K562 (cell line): ENCODE data around the gene ABI3BP. TPM values are rescaled to one million over a fixed set of nuclear protein-coding genes. Genes with fewer than 3 reads are reported as not detected.

Experiments used
- ATAC-seq: fragments of 200-7000 bp; cut with Tn5 transposase; 3 replicates; pipeline ENCODE4 v1.9.1; 2020; ENCODE audit warnings: moderate library complexity
- BruUV-seq: library from RNA; stranded (reverse); fragments of 400-500 nt; replicated peaks from 2 replicates; lab custom pipeline; 2021; lab: Mats Ljungman, UMichigan
- CTCF ChIA-PET: fragments of 300-600 bp; formaldehyde crosslinking; extraction: SDS; loops from one replicate; lab custom pipeline; 2021; ENCODE audit warnings: low intra/inter-chr PET ratio; lab: Yijun Ruan, JAX
- POLR2A ChIA-PET: fragments of 300-600, 350-650 bp; sonication (Branson Sonifier 250); formaldehyde crosslinking; extraction: SDS; loops from one replicate; lab custom pipeline; 2021; ENCODE audit warnings: antibody characterized with exemption, inconsistent platforms; lab: Yijun Ruan, JAX
- DNase-seq, 4 experiments: peaks; one replicate each; pipeline versions ENCODE4 v3.0.0 to v3.0.0-alpha.2; 2011 to 2018; ENCODE audit warnings: low spot score in 3 of 4, mixed read lengths in 3 of 4; ENCODE audit errors: extremely low read depth in 1 of 4
- FAIRE-seq: peaks from 2 replicates; lab custom pipeline; 2011; peaks lifted over from hg19 to GRCh38; lab: Jason Lieb, UNC
- H2AFZ ChIP-seq: 2 replicates; pipeline ENCODE4 v1.6.0; 2011; ENCODE audit warnings: low read depth, low read length, control low read depth, inconsistent platforms
- H3K27ac ChIP-seq: fragments of 200-600 bp; 3 replicates; pipeline ENCODE4 v1.8.0; 2011; ENCODE audit warnings: low read depth, mild to moderate bottlenecking, control low read depth, inconsistent platforms, low read length, moderate library complexity, mixed read lengths; ENCODE audit errors: extremely low read depth
- H3K27me3 ChIP-seq, 2 experiments: fragments of 300-600 bp in 1 of 2; 2 replicates in 1 of 2; 3 replicates in 1 of 2; pipeline versions ENCODE4 v1.6.0 to v1.8.0; 2011; ENCODE audit warnings: inconsistent platforms in 2 of 2, low read length in 2 of 2, mild to moderate bottlenecking in 1 of 2, mixed read lengths in 1 of 2, moderate library complexity in 1 of 2; ENCODE audit not compliant: control insufficient read depth in 2 of 2, insufficient read depth in 2 of 2
- H3K36me3 ChIP-seq: fragments of 300-600 bp; 3 replicates; pipeline ENCODE4 v1.8.0; 2011; ENCODE audit warnings: mild to moderate bottlenecking, low read length, inconsistent platforms; ENCODE audit not compliant: control insufficient read depth, insufficient read depth
- H3K4me1 ChIP-seq, 2 experiments: fragments of 200-600 bp in 1 of 2; replicated peaks in 1 of 2; 2 replicates in 1 of 2; 3 replicates in 1 of 2; pipeline versions ENCODE4 v1.5.1 to v1.8.0; 2011; ENCODE audit warnings: inconsistent platforms in 2 of 2, low read length in 2 of 2, mild to moderate bottlenecking in 1 of 2, mixed read lengths in 1 of 2, moderate library complexity in 1 of 2; ENCODE audit not compliant: control insufficient read depth in 2 of 2, insufficient read depth in 2 of 2
- H3K4me2 ChIP-seq: 2 replicates; pipeline ENCODE4 v1.6.1; 2011; ENCODE audit warnings: low read length, control low read depth, inconsistent platforms, mixed read lengths; ENCODE audit not compliant: insufficient read depth
- H3K4me3 ChIP-seq: fragments of 200-600 bp; sonication (generic), shearing (Covaris generic); 2 replicates; pipeline ENCODE4 v1.5.1; 2016; ENCODE audit warnings: control low read depth, inconsistent platforms
- H3K79me2 ChIP-seq: fragments of 200-600 bp; 3 replicates; pipeline ENCODE4 v1.8.0; 2011; ENCODE audit warnings: low read length, inconsistent platforms; ENCODE audit not compliant: control insufficient read depth, insufficient read depth
- H3K9ac ChIP-seq, 2 experiments: 2 replicates each; pipeline versions ENCODE4 v1.6.0 to v1.6.1; 2011; ENCODE audit warnings: low read depth in 2 of 2, low read length in 2 of 2, control low read depth in 1 of 2, inconsistent platforms in 1 of 2, mild to moderate bottlenecking in 1 of 2, mixed read lengths in 1 of 2; ENCODE audit not compliant: insufficient read depth in 1 of 2
- H3K9me1 ChIP-seq: one replicate; pipeline ENCODE4 v1.6.0; 2011; ENCODE audit warnings: inconsistent platforms, mild to moderate bottlenecking, low read length, moderate library complexity; ENCODE audit not compliant: control insufficient read depth, insufficient read depth
- H3K9me3 ChIP-seq: replicated peaks from 2 replicates; pipeline ENCODE4 v1.5.1; 2011; ENCODE audit warnings: low read depth, low read length, inconsistent platforms; ENCODE audit not compliant: control insufficient read depth, insufficient read depth
- H4K20me1 ChIP-seq: replicated peaks from 2 replicates; pipeline ENCODE4 v1.6.1; 2011; ENCODE audit warnings: low read length, inconsistent platforms, mixed read lengths; ENCODE audit not compliant: control insufficient read depth, insufficient read depth
- BRF1 ChIP-seq: IDR thresholded peaks from 3 replicates; pipeline ENCODE4 v1.6.1; 2011; ENCODE audit warnings: borderline replicate concordance, mild to moderate bottlenecking; ENCODE audit not compliant: insufficient read length; ENCODE audit errors: extremely low read depth
- DPF2 ChIP-seq: fragments of 450-650 bp; IDR thresholded peaks from 2 replicates; pipeline ENCODE4 v1.6.1; 2016
- FOXK2 ChIP-seq, 2 experiments: fragments of 450-650 bp; IDR thresholded peaks in 1 of 2; conservative IDR thresholded peaks in 1 of 2; 2 replicates each; pipeline ENCODE4 v1.6.1; 2016; ENCODE audit warnings: low read depth in 2 of 2, mild to moderate bottlenecking in 1 of 2
- MAFK ChIP-seq: IDR thresholded peaks from 2 replicates; pipeline ENCODE4 v1.6.1; 2011; ENCODE audit warnings: low read length, improper control_type of control experiment
- NFIX ChIP-seq: fragments of 250-450 bp; sonication (Bioruptor Pico); IDR thresholded peaks from 2 replicates; pipeline ENCODE4 v1.4.0; 2020; ENCODE audit warnings: low read depth, mild to moderate bottlenecking, moderate library complexity
- PHB ChIP-seq: fragments of 250-450 bp; sonication (Bioruptor Pico); IDR thresholded peaks from 2 replicates; pipeline ENCODE4 v1.5.0; 2021
- RBM15 ChIP-seq: fragments of 200-400 bp; formaldehyde crosslinking; IDR thresholded peaks from 2 replicates; pipeline ENCODE4 v1.6.1; 2018; ENCODE audit warnings: mild to moderate bottlenecking, low read length, moderate library complexity; ENCODE audit not compliant: insufficient read depth
- SETDB1 ChIP-seq: IDR thresholded peaks from one replicate; pipeline ENCODE4 v1.6.1; 2012; ENCODE audit warnings: low read length, control low read depth, inconsistent platforms
- SRF ChIP-seq, 2 experiments: fragments of 250-450, 450-650 bp in 1 of 2; sonication (Bioruptor Pico) in 1 of 2; sonication (generic) in 1 of 2; formaldehyde crosslinking; IDR thresholded peaks; 2 replicates each; pipeline versions ENCODE4 v1.5.0 to v1.5.1; 2020 to 2022; ENCODE audit warnings: mild to moderate bottlenecking in 1 of 2, missing genetic modification reagents in 1 of 2
- ZSCAN32 ChIP-seq: fragments of 450-650 bp; formaldehyde crosslinking; IDR thresholded peaks from 2 replicates; pipeline ENCODE4 v1.4.0; 2020; ENCODE audit warnings: mild to moderate bottlenecking, moderate library complexity
- WGBS: fragments of 100-300 bp; shearing (Covaris generic); methylation state at CpG from one replicate; pipeline ENCODE4 v1.1.6; 2016; ENCODE audit warnings: low coverage, mixed read lengths; ENCODE audit not compliant: insufficient coverage; ENCODE audit errors: missing lambda C conversion rate; 5-methylcytosine and 5-hydroxymethylcytosine counted together
- in situ Hi-C: fragments of 300-500 bp; cut with MboI; formaldehyde crosslinking; loops from 4 replicates; pipeline ENCODE4 v1.15.0; 2018; ENCODE audit warnings: inconsistent platforms, mixed read lengths
- intact Hi-C: fragments of 100-400 bp; cut with micrococcal nuclease; formaldehyde crosslinking; loops from 2 replicates; pipeline ENCODE4 v1.14.2; 2022
- polyA plus RNA-seq, 8 experiments: library from polyadenylated mRNA; depleted of rRNA in 4 of 8; stranded (reverse) in 5 of 8; unstranded in 3 of 8; fragments of >200 nt; fragmentation: Nextera tagmentation in 2 of 8; fragmentation: Illumina TruSeq in 1 of 8; extraction: Ambion mirVana in 2 of 8; extraction: Trizol in 1 of 8; gene quantifications; 2 replicates each; pipeline versions ENCODE4 v1.2.1 to v1.2.3, GENCODE V29; 2011 to 2014; ENCODE audit warnings: inconsistent platforms in 1 of 8, missing spikeins in 1 of 8
- total RNA-seq, 7 experiments: library from RNA; depleted of rRNA in 6 of 7; stranded (reverse); fragments of >200 nt in 6 of 7; fragmentation: Illumina TruSeq in 2 of 7; extraction: Trizol in 2 of 7; gene quantifications; 2 replicates each; pipeline versions ENCODE4 v1.2.1 to v1.2.3, GENCODE V29; 2011 to 2021; ENCODE audit warnings: low replicate concordance in 1 of 7
- TF ChIP-seq, protein P1 (sequence below): sonication (generic); formaldehyde crosslinking; IDR thresholded peaks from 2 replicates; pipeline ENCODE4 v1.8.0; 2022; ENCODE audit warnings: missing genetic modification reagents, mild to moderate bottlenecking, borderline replicate concordance
- TF ChIP-seq, protein P2 (sequence below), 2 experiments: fragments of 150-350 bp in 1 of 2; IDR thresholded peaks; 2 replicates each; pipeline ENCODE4 v1.6.1; 2012 to 2016; ENCODE audit warnings: low read depth in 2 of 2, low read length in 2 of 2, mild to moderate bottlenecking in 1 of 2, moderate library complexity in 1 of 2
- TF ChIP-seq, protein P3 (sequence below): conservative IDR thresholded peaks from 2 replicates; pipeline ENCODE4 v1.6.1; 2011; ENCODE audit warnings: low read depth, mild to moderate bottlenecking, low read length; ENCODE audit not compliant: control insufficient read depth
- TF ChIP-seq, protein P4 (sequence below): sonication (generic); formaldehyde crosslinking; IDR thresholded peaks from 2 replicates; pipeline ENCODE4 v1.8.1; 2023; ENCODE audit warnings: mild to moderate bottlenecking, missing genetic modification reagents

Gene ABI3BP
- total and polyA plus RNA-seq, 9 of the 15 experiments (the other 6 are each of a cell fraction or from before 2014, with no cell fraction given), result 0.01 to 0.24 (median 0.06) TPM; not detected in 5

DNA sequence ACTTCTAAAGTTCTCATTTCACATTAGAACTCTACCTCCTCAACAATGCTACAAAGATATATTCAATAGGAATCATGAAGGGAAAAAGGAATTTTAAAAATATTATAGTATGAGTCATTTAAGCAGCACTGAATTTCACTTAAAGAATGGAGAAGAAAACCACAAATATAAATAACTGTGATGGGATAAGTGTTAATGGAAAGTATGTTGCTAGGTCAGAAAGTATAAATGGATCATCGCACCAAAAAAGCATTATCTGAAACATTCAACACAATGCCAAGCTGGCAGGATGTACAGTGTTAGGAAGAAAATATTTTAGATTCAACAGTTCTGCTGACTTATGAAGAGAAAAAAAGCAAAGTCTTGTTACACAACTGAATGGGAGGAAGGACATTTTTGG is 182.6 kb downstream of the ABI3BP start:
- Histone ChIP-seq H4K20me1 (no peaks in the 10 kb centered on the region), H3K4me2 (no peak overlapping the region), H3K9me1 (no peaks in the 10 kb centered on the region), H3K79me2 (no peaks in the 10 kb centered on the region), H3K27ac (no peak overlapping the region), H3K36me3 (no peaks in the 10 kb centered on the region), H3K27me3 (no peaks in the 10 kb centered on the region), H3K4me1 (no peaks in the 10 kb centered on the region), H3K9ac (no peak overlapping the region), H3K4me3 (no peak overlapping the region), H3K9me3 (no peaks in the 10 kb centered on the region), H2AFZ (no peak overlapping the region)
- FAIRE-seq (no peak), DNase-seq (no peak), ATAC-seq (no peak)
- no TSS peak for BruUV-seq
- POLR2A ChIA-PET, result no interaction called here
- in situ Hi-C loops (no loop called here), intact Hi-C loops (no loop called here)
- CTCF ChIA-PET, result no interaction called here
- 0% methylated on average over 1 of the region's 1 CpG for WGBS
- TF ChIP-seq, protein P1, sequence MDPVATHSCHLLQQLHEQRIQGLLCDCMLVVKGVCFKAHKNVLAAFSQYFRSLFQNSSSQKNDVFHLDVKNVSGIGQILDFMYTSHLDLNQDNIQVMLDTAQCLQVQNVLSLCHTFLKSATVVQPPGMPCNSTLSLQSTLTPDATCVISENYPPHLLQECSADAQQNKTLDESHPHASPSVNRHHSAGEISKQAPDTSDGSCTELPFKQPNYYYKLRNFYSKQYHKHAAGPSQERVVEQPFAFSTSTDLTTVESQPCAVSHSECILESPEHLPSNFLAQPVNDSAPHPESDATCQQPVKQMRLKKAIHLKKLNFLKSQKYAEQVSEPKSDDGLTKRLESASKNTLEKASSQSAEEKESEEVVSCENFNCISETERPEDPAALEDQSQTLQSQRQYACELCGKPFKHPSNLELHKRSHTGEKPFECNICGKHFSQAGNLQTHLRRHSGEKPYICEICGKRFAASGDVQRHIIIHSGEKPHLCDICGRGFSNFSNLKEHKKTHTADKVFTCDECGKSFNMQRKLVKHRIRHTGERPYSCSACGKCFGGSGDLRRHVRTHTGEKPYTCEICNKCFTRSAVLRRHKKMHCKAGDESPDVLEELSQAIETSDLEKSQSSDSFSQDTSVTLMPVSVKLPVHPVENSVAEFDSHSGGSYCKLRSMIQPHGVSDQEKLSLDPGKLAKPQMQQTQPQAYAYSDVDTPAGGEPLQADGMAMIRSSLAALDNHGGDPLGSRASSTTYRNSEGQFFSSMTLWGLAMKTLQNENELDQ (CRISPR knock-in tag), result no peak
- TF ChIP-seq, protein P2, sequence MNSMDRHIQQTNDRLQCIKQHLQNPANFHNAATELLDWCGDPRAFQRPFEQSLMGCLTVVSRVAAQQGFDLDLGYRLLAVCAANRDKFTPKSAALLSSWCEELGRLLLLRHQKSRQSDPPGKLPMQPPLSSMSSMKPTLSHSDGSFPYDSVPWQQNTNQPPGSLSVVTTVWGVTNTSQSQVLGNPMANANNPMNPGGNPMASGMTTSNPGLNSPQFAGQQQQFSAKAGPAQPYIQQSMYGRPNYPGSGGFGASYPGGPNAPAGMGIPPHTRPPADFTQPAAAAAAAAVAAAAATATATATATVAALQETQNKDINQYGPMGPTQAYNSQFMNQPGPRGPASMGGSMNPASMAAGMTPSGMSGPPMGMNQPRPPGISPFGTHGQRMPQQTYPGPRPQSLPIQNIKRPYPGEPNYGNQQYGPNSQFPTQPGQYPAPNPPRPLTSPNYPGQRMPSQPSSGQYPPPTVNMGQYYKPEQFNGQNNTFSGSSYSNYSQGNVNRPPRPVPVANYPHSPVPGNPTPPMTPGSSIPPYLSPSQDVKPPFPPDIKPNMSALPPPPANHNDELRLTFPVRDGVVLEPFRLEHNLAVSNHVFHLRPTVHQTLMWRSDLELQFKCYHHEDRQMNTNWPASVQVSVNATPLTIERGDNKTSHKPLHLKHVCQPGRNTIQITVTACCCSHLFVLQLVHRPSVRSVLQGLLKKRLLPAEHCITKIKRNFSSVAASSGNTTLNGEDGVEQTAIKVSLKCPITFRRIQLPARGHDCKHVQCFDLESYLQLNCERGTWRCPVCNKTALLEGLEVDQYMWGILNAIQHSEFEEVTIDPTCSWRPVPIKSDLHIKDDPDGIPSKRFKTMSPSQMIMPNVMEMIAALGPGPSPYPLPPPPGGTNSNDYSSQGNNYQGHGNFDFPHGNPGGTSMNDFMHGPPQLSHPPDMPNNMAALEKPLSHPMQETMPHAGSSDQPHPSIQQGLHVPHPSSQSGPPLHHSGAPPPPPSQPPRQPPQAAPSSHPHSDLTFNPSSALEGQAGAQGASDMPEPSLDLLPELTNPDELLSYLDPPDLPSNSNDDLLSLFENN (IDR thresholded peaks at IDR 0.05; ENCODE audit: low read depth in 2 of 2, low read length in 2 of 2), result no peak
- TF ChIP-seq PHB (CRISPR knock-in tag) (no peak), ZSCAN32 (CRISPR knock-in tag) (no peak), SETDB1 (no peak), RBM15 (no peak), DPF2 (no peak), NFIX (CRISPR knock-in tag) (no peak), SRF (CRISPR knock-in tag; IDR thresholded peaks at IDR 0.05) (no peak), MAFK (no peak), FOXK2 (conservative IDR thresholded peaks at IDR 0.05 in 1 of 2, IDR thresholded peaks at IDR 0.05 in 1 of 2; ENCODE audit: low read depth in 2 of 2) (no peak), BRF1 (no peak)
- TF ChIP-seq, protein P3, sequence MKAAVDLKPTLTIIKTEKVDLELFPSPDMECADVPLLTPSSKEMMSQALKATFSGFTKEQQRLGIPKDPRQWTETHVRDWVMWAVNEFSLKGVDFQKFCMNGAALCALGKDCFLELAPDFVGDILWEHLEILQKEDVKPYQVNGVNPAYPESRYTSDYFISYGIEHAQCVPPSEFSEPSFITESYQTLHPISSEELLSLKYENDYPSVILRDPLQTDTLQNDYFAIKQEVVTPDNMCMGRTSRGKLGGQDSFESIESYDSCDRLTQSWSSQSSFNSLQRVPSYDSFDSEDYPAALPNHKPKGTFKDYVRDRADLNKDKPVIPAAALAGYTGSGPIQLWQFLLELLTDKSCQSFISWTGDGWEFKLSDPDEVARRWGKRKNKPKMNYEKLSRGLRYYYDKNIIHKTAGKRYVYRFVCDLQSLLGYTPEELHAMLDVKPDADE, result no peak
- TF ChIP-seq, protein P4, sequence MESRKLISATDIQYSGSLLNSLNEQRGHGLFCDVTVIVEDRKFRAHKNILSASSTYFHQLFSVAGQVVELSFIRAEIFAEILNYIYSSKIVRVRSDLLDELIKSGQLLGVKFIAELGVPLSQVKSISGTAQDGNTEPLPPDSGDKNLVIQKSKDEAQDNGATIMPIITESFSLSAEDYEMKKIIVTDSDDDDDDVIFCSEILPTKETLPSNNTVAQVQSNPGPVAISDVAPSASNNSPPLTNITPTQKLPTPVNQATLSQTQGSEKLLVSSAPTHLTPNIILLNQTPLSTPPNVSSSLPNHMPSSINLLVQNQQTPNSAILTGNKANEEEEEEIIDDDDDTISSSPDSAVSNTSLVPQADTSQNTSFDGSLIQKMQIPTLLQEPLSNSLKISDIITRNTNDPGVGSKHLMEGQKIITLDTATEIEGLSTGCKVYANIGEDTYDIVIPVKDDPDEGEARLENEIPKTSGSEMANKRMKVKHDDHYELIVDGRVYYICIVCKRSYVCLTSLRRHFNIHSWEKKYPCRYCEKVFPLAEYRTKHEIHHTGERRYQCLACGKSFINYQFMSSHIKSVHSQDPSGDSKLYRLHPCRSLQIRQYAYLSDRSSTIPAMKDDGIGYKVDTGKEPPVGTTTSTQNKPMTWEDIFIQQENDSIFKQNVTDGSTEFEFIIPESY (CRISPR knock-in tag), result no peak
